ENCODE data around the gene MBL2. TPM values are rescaled to one million over a fixed set of nuclear protein-coding genes. Genes with fewer than 3 reads are reported as not detected.

MBL2 gene
- total RNA-seq, 4 donors from 2014 or later = not detected

- intact Hi-C loops (cut with DNase I; ENCODE audit: low total_unique reads) = no loop called here
- Histone ChIP-seq H3K4me3 (no peak overlapping the region), H3K36me3 (no peaks in the 10 kb centered on the region), H3K9me3 (no peaks in the 10 kb centered on the region), H3K27ac (no peak overlapping the region), H3K27me3 (no peaks in the 10 kb centered on the region), H3K4me1 (no peaks in the 10 kb centered on the region)
- DNase-seq = no peak
- TF ChIP-seq POLR2A (IDR thresholded peaks at IDR 0.05) = no peak
- TF ChIP-seq, protein P1, sequence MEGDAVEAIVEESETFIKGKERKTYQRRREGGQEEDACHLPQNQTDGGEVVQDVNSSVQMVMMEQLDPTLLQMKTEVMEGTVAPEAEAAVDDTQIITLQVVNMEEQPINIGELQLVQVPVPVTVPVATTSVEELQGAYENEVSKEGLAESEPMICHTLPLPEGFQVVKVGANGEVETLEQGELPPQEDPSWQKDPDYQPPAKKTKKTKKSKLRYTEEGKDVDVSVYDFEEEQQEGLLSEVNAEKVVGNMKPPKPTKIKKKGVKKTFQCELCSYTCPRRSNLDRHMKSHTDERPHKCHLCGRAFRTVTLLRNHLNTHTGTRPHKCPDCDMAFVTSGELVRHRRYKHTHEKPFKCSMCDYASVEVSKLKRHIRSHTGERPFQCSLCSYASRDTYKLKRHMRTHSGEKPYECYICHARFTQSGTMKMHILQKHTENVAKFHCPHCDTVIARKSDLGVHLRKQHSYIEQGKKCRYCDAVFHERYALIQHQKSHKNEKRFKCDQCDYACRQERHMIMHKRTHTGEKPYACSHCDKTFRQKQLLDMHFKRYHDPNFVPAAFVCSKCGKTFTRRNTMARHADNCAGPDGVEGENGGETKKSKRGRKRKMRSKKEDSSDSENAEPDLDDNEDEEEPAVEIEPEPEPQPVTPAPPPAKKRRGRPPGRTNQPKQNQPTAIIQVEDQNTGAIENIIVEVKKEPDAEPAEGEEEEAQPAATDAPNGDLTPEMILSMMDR (IDR thresholded peaks at IDR 0.05) = no peak
Observed at GRCh38 chr10:52751337-52751736, 21.2 kb downstream of the MBL2 start.

GRCh38 chr10:52750629-52751028 is 22.0 kb downstream of the MBL2 start:
- intact Hi-C loops (cut with DNase I; ENCODE audit: low total_unique reads) = no loop called here
- H3K27ac ChIP-seq = no peak overlapping the region

DNA sequence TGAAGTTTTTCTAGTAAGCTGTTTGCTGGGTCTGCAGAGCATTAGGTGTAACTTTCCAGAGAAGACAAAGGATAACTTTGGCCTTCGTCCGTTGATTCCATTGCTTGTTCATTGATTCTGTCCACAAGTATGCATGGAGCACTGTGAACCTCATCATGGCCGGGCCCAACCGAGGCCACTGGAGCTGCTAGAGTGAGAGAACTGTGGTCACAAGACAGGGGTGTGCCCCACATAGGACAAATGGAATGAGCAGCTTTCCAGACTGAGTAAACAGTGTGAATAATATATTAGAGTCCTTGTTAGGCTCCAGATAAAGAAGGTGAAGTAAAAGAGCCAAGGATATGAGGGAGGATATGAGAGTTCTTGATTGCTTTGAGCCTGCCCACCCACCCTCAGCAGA is 24.9 kb downstream of the MBL2 start:
- intact Hi-C loops (cut with DNase I; ENCODE audit: low total_unique reads) = no loop called here
- no peak for DNase-seq
- Histone ChIP-seq H3K27ac (no peak overlapping the region), H3K4me1 (no peaks in the 10 kb centered on the region), H3K9me3 (no peaks in the 10 kb centered on the region), H3K27me3 (no peaks in the 10 kb centered on the region), H3K4me3 (no peak overlapping the region), H3K36me3 (no peaks in the 10 kb centered on the region)
- TF ChIP-seq POLR2A (IDR thresholded peaks at IDR 0.05) = no peak

More at GRCh38 chr10:52750629-52751028, 22.0 kb downstream of the MBL2 start:
- no peaks in the 10 kb centered on the region for H3K27me3 ChIP-seq
- DNase-seq = no peak
- no peaks in the 10 kb centered on the region for H3K36me3 ChIP-seq
- no peaks in the 10 kb centered on the region for H3K9me3 ChIP-seq
- TF ChIP-seq, protein P1 (IDR thresholded peaks at IDR 0.05) = no peak
- TF ChIP-seq POLR2A (IDR thresholded peaks at IDR 0.05) = no peak
- H3K4me1 ChIP-seq = no peaks in the 10 kb centered on the region
- no peak overlapping the region for H3K4me3 ChIP-seq

DNA sequence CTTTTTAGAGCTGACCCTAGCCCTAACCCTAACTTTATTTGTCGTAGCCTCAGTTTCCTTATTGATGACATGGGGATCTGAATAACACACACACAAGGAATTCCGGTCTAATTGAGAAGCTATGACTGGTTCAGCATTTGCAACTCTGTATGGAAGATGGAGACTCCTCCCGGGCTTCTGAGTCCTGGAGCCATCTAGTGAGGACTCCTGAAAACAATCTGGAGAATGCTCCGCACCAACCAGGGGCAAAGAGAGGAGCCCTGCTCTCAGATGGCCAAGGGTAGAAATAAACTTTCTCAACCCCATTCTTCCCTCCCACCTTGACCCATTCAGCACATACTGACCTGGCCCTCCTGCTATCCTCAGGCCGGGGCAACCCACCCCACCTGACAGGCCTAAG is 26.4 kb downstream of the MBL2 start:
- Histone ChIP-seq H3K4me3 (no peak overlapping the region), H3K4me1 (no peaks in the 10 kb centered on the region), H3K9me3 (no peaks in the 10 kb centered on the region), H3K36me3 (no peaks in the 10 kb centered on the region), H3K27me3 (no peaks in the 10 kb centered on the region), H3K27ac (no peak overlapping the region)
- intact Hi-C loops (cut with DNase I; ENCODE audit: low total_unique reads) = no loop called here
- no peak for DNase-seq
- no peak for TF ChIP-seq POLR2A (IDR thresholded peaks at IDR 0.05)
- TF ChIP-seq, protein P1 (IDR thresholded peaks at IDR 0.05) = no peak

- intact Hi-C loops (cut with DNase I; ENCODE audit: low total_unique reads) = no loop called here
- H3K4me1 ChIP-seq = no peaks in the 10 kb centered on the region
- no peak overlapping the region for H3K27ac ChIP-seq
- no peak for DNase-seq
- H3K9me3 ChIP-seq = no peaks in the 10 kb centered on the region
- H3K36me3 ChIP-seq = no peaks in the 10 kb centered on the region
- H3K4me3 ChIP-seq = no peak overlapping the region
- TF ChIP-seq, protein P1 (IDR thresholded peaks at IDR 0.05) = no peak
- TF ChIP-seq POLR2A (IDR thresholded peaks at IDR 0.05) = no peak
- H3K27me3 ChIP-seq = no peaks in the 10 kb centered on the region
Observed at GRCh38 chr10:52744057-52744805, 28.4 kb downstream of the MBL2 start.

Measured in uterus (tissue), 4 donors.